GM19455 (cell line): ENCODE measurements around the gene SLC25A41.

Experiments
- ATAC-seq: cut with Tn5 transposase; IDR thresholded peaks from one replicate; pipeline ENCODE4 v1.9.1; 2021; ENCODE audit not compliant: unreplicated experiment

SLC25A41 gene

DNA sequence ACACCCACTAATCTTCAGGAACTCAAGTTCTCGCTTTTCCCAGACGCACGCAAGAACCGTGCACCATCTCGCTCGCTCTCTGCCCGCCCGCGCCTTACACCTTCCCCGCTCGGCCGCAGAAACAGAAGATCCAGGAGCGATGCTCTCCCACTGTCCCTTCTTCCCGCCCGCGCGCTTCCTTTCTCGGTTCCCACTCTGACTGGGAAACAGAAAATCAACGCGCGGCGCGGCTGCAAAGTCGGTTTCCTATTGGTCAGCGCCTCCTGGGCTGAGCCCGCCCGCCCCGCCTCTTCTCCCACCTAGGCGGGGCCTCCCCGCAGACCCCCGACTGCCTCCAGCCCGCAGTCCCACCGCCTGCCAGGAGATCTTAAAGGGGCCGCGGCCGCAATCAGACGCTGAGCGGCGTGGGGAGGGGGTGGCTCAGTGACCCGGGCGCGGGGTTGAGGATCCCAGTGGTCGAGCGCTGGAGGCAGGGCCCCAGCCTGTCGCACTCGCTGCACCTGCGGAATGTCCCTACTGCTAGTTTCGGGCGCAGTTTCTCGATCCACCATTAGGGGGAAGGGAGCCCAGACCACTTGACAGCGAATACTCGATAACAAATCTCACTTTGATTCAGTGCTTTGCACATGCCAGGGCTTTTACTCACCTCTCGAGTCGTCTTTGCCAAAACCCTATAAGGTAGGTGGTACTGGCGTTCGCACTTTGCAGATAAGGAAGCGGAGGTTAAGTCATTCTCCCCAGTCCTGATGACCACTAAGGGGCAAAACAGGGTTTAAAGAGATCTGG lies 26.7 kb upstream of the SLC25A41 start:
- ATAC-seq = peak; percentile 68

DNA sequence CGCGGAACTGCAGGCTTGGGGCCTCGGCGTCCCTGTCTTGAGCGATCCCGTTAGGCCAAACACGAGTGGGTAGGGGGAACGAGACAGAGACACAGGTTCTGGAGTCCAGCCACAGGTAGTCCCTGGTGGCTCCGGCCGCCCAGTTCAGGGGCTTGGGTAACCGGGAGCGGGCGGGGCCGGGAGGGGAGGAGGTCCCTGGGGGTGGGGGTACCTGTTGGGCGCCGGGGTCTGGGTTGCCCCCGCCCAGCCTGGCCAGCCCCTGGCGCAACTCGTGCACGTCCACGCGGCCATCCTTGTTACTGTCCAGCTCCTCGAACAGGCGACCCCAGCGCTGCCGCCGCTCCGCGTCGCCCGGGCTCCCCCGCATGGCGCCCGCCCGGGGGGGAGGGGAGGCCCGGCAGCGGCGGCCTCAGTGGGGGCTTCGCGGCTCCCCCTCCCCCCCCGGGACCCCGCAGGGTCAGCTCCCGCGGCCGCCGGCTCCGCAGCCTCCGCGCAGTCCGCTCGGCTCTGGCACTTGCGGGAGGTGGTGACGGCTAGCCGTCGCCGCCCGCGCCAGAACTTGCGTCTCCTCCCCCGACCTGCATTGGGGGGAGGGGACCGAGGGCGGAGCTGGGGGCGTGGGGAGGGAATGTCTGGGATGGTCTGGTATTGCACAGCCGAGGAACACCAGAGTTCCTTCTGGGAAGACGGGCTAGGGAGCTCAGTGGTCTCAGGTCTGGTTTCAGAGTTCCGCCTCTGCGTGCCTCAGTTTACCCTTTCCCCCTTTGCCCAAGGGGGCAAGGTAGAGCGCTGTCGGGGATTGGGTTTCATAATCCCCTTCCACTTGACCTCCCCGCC lies 25.9 kb upstream of the SLC25A41 start, which contains the start of gene SLC25A23:
SLC25A23 (minus strand) TSS at position 531 of the 837 bp plus-strand sequence; CDS start at position 367, 164 bp downstream.
- peak; percentile 26 for ATAC-seq

DNA sequence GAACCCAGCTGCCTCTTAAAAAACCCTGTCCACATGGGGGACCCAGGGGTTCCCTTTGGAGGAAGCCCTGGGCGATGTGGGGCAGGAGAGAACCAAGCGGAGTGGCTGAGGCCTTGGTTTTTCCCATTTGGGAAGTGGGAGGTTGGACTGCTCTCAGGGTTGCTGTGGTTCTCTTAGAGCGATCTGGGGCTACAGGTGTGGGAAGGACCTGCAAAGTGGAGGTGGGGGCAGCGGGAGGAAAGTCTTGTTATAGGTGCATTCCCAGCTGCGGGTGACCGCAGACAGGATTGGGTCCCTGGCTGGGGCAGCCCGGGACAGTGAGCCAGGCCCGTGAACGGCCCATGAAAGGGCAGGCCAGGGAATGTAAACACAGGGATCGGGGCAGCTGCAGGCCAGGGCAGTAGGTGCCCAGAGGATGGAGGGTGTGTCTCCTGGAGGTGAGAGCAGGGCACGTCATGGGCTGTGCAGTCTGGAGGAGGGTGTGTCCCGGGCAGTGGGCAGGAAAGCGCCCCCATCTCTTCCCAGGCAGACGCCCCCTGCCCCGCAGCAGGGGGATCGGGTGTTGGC lies 25.2 kb upstream of the SLC25A41 start:
- no peak for ATAC-seq

GRCh38 chr19:6457958-6458694 lies 24.6 kb upstream of the SLC25A41 start:
- ATAC-seq = no peak

- no peak for ATAC-seq
These were observed 22.4 kb upstream of the SLC25A41 start for GRCh38 chr19:6455924-6456323.

- no peak for ATAC-seq
These were observed 20.5 kb upstream of the SLC25A41 start for GRCh38 chr19:6453951-6454565.

GRCh38 chr19:6452899-6453298 lies 19.3 kb upstream of the SLC25A41 start:
- no peak for ATAC-seq

GRCh38 chr19:6452223-6452614 lies 18.7 kb upstream of the SLC25A41 start:
- no peak for ATAC-seq

DNA sequence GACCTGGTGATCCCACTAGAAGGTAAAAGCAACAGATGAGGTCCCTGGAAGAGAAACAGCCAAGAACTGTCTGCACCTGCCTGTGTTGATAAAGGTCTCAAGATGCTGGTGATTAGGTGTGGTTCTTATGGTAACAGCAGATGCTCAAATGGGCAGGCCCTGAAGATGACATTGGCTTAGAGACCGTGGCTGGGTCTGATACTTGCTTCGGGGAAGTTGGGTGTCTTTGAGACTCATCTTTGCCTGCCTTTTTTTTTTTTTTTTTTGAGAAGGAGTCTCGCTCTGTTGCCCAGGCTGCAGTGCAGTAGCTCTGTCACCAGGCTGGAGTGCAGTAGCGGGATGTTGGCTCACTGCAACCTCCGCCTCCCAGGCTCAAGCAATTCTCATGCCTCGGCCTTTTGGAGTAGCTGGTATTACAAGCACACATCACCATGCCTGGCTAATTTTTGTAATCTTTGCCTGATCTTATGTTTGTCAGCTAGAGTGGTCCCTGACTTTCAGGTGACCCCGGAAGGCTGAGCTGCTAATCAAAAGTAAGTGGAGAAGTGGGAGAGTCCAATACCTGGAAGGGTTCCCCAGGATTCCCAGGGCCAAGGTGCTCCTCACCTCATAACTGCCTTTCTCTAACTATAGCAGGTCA lies 18.1 kb upstream of the SLC25A41 start:
- no peak for ATAC-seq

- ATAC-seq = no peak
These were observed 16.6 kb upstream of the SLC25A41 start for GRCh38 chr19:6450166-6450565.

DNA sequence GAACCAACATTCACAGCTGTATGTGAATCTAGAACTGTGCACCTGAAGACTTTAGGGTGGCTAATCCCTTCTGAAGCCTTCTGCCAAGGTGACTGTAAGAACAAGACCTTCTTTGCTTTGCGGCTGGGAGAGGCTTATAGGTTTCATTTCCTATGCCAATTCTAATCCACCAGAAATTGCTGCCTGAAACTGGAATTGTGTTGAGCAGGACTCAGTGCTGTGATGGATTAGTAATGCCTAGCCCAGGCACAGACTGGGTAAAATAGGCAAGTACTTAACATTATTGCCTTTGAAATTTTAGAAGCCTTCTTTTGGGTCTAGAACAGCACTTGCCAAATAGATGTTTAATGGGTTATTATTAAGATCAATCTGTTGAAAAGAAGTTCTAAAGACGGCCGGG lies 14.5 kb upstream of the SLC25A41 start:
- ATAC-seq = no peak

DNA sequence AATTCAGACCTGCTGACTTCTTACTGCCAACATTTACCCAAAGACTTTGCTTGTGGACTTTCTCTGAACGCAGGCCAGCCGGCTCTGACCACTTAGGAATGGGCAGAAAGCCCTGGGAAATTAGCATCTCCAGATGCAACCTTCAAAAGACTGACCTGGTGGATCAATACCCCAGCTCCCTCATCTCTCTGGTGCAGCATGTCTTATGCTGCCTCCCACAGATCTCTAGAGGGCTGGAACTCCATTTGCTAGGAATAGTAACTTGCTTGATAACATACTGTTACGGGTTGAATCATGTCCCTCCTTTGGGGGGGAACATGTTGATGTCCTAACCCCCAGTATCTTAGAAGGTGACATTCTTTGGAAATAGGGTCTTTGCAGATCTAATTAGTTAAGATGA lies 12.9 kb upstream of the SLC25A41 start:
- no peak for ATAC-seq

- no peak for ATAC-seq
These were observed 10.4 kb upstream of the SLC25A41 start for GRCh38 chr19:6443986-6444385.

DNA sequence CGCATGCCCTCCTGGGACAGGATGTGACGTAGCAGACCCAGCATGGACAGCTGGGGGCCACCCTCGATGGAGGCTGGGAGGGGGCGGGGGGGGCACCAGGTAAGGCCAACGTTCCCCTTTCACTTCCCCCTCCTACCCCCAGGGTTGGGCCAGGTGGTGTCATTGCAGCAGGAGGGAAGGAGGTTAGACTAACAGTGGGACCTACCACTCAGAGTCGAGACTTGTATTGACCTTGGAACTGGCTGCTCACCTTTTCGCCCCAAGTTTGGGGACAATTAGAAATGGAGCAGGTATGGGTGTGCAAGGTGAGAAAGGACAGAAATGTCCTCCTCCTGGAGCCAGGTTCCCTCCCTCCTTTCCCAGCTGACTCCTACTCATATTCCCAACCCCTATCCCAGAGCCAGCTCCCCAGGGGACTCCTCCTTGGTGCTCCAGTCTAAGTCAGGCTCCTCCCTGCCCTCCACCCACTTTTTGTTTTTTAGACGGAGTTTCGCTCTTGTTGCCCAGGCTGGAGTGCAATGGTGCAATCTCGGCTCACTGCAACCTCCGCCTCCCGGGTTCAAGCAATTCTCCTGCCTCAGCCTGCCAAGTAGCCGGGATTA lies 8.6 kb upstream of the SLC25A41 start:
- ATAC-seq = no peak

DNA sequence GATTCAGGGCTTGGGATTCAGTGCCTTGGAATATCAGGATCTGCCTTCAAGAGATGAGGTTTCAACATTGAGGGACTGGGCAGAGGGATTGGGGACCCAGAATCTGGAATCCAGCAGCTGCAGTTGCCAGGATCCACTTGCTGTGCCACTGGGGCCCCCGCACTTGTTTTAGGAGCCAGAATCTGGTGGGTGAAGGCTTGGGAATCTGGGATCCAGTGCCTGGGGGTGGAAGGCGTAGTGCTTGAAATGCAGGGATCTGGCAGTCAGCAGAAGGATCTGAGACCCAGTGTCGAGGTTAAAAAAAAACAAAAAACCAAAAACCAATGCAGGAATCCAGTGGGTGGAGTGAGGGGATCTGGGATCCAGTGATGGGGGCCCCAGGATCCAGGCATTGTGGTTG lies 7.3 kb upstream of the SLC25A41 start:
- ATAC-seq = no peak

GRCh38 chr19:6439743-6440142 lies 6.2 kb upstream of the SLC25A41 start:
- no peak for ATAC-seq

GRCh38 chr19:6433165-6433564 lies 398 bp downstream of the SLC25A41 start:
- no peak for ATAC-seq

GRCh38 chr19:6431891-6432290 lies 1.7 kb downstream of the SLC25A41 start:
- no peak for ATAC-seq

DNA sequence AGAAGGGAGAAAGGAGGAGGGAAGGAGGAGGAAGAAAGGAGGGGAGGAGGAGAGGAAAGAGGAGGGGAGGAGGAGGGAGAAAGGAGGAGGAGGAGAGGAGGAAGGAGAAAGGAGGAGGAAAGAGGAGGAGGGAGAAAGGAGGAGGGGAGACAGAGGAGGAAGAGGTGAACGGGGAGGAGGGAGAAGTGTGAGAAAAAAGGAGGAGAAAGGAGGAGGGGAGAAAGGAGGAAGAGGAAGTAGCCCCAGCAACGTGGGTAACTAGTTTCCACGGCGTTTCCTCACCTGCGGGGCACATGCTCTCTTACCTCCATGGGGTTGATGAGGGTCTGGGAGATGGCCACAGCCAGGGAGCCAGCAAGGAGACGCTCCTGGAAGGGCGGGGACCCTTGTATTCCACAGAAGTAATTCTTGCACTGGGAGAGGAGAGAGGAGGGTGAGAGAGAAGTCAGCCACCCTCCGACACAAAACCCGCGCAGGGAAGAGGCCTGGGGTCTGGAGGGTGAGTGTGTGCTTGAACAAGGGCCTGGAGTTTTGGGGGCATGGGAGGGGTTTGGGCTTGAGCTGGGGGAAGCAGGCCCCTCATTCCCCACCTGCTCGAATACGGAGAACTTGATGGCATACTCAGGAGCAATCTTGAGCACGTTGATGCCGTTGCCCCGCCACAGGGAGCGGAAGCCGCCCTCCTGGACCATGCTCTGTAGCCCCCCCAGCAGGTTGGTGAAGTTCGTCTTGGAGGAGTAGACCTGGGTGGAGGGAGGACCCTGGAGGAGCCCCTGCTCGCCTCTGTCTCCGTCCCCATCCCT lies 3.9 kb downstream of the SLC25A41 start:
- ATAC-seq = no peak
